ENCODE measurements around the gene TANGO6.
A peak's percentile ranks its signal among the peaks of the same experiment; 100 is the strongest.
"Not testable (repeated sequence)": the region's sequence is repeated elsewhere in the genome, so short reads cannot be mapped to it uniquely, and the experiment has no call there.

The TANGO6 gene

GRCh38 chr16:69123910-69124309 is 280.6 kb downstream of the TANGO6 start:
- peak; percentile 78 to 88 (median 86) for DNase-seq

- DNase-seq: not testable (repeated sequence)
Observed at GRCh38 chr16:69124406-69124805, 281.1 kb downstream of the TANGO6 start.

GRCh38 chr16:69124961-69125360 is 281.6 kb downstream of the TANGO6 start:
- DNase-seq: not testable (repeated sequence)

- DNase-seq: no peak
Observed at GRCh38 chr16:69126221-69126620, 282.9 kb downstream of the TANGO6 start.

GRCh38 chr16:69126801-69127200 is 283.5 kb downstream of the TANGO6 start:
- DNase-seq: not testable (repeated sequence)

- no peak for DNase-seq
Observed at GRCh38 chr16:69127966-69128510, 284.7 kb downstream of the TANGO6 start.

- no peak for DNase-seq
Observed at GRCh38 chr16:69130461-69130860, 287.1 kb downstream of the TANGO6 start.

GRCh38 chr16:69131167-69131838 is 288.0 kb downstream of the TANGO6 start:
- DNase-seq: peak; percentile 50 to 70 (median 62)

GRCh38 chr16:69131839-69132423 is 288.6 kb downstream of the TANGO6 start:
- DNase-seq: peak; percentile 73 to 91 (median 75)

- DNase-seq: peak; percentile 90 to 96 (median 93)
Observed at GRCh38 chr16:69132424-69133252, 289.3 kb downstream of the TANGO6 start, which contains the start of the genes CHTF8 and UTP4. TSS of gene CHTF8 (minus strand) at chr16:69132588. CDS start at chr16:69121458, 11,130 bp downstream. TSS of gene UTP4 (plus strand) at chr16:69132649. CDS start at chr16:69133460, 811 bp downstream.

GRCh38 chr16:69133373-69133954 is 290.1 kb downstream of the TANGO6 start:
- peak in 1 of 3 donors; percentile 12 for DNase-seq

Data from suppressor macrophage treated with lipopolysaccharide for 1 hour (primary cell).